Peyer's patch (tissue), 4 donors: ENCODE data around the gene THADA. TPM values are rescaled to one million over a fixed set of nuclear protein-coding genes. Genes with fewer than 3 reads are reported as not detected.
A peak's percentile ranks its signal among the peaks of the same experiment; 100 is the strongest.

Experiments
- DNase-seq, 3 donors: peaks; one replicate each; pipeline ENCODE4 v3.0.0-alpha.2; 2017 to 2019
- H3K27ac ChIP-seq, 4 donors: fragments of 200-600 bp; sonication (generic); one replicate each; pipeline ENCODE4 v1.5.1; 2016 to 2019
- H3K27me3 ChIP-seq, 2 donors: fragments of 200-600 bp; sonication (generic); one replicate each; pipeline ENCODE4 v1.5.1; 2019
- H3K36me3 ChIP-seq, 3 donors: fragments of 200-600 bp; sonication (generic); one replicate each; pipeline ENCODE4 v1.5.1; 2016 to 2019
- H3K4me1 ChIP-seq, 4 donors: fragments of 200-600 bp; sonication (generic); one replicate each; pipeline ENCODE4 v1.5.1; 2016 to 2019
- H3K4me3 ChIP-seq, 4 donors: fragments of 200-600 bp; sonication (generic); 1 replicate in 3 of 4; 2 replicates in 1 of 4; pipeline ENCODE4 v1.5.1; 2016 to 2019; ENCODE audit warnings: mild to moderate bottlenecking in 1 of 4
- H3K9me3 ChIP-seq, 4 donors: fragments of 200-600 bp; sonication (generic); one replicate each; pipeline ENCODE4 v1.5.1; 2016 to 2019; ENCODE audit warnings: mild to moderate bottlenecking in 1 of 4
- POLR2A ChIP-seq, 2 donors: fragments of 450-650 bp; IDR thresholded peaks; one replicate each; pipeline ENCODE4 v1.5.1; 2017; ENCODE audit warnings: antibody characterized with exemption in 2 of 2, mild to moderate bottlenecking in 2 of 2, moderate library complexity in 2 of 2
- total RNA-seq, 4 donors: library from RNA; depleted of rRNA; stranded (reverse); fragments of >200 nt; gene quantifications; one replicate each; pipeline ENCODE4 v1.1.0, GENCODE V29; 2016
- TF ChIP-seq, protein P1 (sequence below), 6 experiments: fragments of 450-650 bp in 4 of 6; fragments of 200-600 bp in 2 of 6; sonication (generic) in 1 of 6; IDR thresholded peaks; one replicate each; pipeline ENCODE4 v1.5.1; 2017 to 2019; ENCODE audit warnings: antibody characterized with exemption in 6 of 6, mild to moderate bottlenecking in 3 of 6, moderate library complexity in 1 of 6

The THADA gene
- total RNA-seq, 4 donors from 2014 or later = 19.3 to 76.7 (median 26.3) TPM

DNA sequence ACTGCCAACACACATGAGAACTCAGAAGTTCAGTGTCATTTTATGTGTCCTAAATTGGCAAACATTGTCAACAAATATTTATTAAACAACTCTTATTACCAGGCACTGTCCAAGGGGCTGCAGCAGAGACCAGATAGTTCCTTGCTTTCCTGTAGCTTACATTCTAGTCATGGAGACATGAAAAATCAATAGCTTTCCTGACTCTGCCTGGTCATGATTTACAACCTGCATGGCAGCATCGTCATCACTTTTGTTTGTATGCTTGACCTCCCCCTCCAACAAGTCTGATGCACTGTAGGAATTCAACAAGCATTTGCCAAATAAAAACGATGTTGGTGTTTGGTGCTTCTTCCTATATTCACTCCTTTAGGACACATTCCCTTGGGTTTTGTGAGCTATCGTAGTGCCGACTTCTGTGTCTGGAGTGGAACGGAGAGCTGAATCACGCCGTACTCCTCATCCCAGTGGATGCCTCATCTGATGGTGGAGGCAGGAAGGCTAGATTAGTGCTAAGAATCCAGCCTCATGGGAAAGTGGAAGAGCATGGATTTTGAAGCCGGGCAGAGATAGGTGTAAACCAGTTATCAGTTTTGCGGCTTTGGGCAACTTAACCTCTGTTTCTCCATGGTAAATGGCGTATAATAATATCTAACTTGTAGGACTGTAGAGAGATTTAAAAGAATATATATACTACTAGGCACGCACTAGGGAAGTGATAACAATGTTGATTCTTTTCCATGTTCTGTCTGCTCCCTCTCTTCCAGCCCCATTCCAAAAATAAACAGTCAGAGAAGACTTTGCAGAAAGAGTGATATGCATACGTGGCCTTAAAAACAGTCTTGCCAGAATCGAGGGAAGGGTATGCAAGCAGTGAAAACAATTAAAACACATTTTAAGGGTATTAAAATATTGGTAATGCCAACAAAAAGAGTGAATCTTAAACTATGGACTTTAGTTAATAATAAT is 249.0 kb downstream of the THADA start:
- H3K4me3 ChIP-seq = no peak overlapping the region
- H3K9me3 ChIP-seq = no peaks in the 10 kb centered on the region
- no peaks in the 10 kb centered on the region for H3K36me3 ChIP-seq
- no peak for DNase-seq
- peaks cover 0 to 41% (median 3%) of the 10 kb centered on the region in 4 donors for H3K4me1 ChIP-seq
- TF ChIP-seq, protein P1, sequence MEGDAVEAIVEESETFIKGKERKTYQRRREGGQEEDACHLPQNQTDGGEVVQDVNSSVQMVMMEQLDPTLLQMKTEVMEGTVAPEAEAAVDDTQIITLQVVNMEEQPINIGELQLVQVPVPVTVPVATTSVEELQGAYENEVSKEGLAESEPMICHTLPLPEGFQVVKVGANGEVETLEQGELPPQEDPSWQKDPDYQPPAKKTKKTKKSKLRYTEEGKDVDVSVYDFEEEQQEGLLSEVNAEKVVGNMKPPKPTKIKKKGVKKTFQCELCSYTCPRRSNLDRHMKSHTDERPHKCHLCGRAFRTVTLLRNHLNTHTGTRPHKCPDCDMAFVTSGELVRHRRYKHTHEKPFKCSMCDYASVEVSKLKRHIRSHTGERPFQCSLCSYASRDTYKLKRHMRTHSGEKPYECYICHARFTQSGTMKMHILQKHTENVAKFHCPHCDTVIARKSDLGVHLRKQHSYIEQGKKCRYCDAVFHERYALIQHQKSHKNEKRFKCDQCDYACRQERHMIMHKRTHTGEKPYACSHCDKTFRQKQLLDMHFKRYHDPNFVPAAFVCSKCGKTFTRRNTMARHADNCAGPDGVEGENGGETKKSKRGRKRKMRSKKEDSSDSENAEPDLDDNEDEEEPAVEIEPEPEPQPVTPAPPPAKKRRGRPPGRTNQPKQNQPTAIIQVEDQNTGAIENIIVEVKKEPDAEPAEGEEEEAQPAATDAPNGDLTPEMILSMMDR (IDR thresholded peaks at IDR 0.05) = no peak
- no peak for TF ChIP-seq POLR2A (IDR thresholded peaks at IDR 0.05)
- H3K27ac ChIP-seq = peak overlapping the region in 3 of 4 donors; percentile 16 to 76 (median 70)
- H3K27me3 ChIP-seq = no peaks in the 10 kb centered on the region

DNA sequence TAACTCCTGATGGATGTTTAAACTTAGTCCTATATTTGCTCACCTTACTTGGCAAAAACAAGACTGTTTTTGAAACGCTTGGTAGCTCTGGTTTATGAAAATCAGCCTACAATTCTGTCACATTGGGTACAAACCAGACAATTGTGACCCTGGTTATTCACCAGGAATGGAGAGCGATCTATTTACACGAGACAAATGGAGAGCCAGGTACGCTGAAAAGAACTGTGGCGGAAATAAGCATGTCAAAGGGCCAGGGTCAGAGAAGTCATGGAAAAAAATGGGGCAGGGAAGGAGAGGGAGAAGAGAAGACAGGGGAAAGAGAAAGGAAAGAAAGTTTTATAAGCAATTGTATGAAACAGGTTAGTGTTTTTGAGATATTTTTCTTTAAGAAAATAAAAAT is 250.0 kb downstream of the THADA start:
- no peak for DNase-seq
- Histone ChIP-seq H3K4me3 (no peak overlapping the region), H3K4me1 (peaks cover 0 to 48% (median 3%) of the 10 kb centered on the region in 4 donors), H3K27me3 (no peaks in the 10 kb centered on the region), H3K36me3 (no peaks in the 10 kb centered on the region), H3K27ac (peak overlapping the region in 3 of 4 donors; percentile 43 to 76 (median 43)), H3K9me3 (no peaks in the 10 kb centered on the region)
- TF ChIP-seq, protein P1 (IDR thresholded peaks at IDR 0.05) = no peak
- no peak for TF ChIP-seq POLR2A (IDR thresholded peaks at IDR 0.05)

DNA sequence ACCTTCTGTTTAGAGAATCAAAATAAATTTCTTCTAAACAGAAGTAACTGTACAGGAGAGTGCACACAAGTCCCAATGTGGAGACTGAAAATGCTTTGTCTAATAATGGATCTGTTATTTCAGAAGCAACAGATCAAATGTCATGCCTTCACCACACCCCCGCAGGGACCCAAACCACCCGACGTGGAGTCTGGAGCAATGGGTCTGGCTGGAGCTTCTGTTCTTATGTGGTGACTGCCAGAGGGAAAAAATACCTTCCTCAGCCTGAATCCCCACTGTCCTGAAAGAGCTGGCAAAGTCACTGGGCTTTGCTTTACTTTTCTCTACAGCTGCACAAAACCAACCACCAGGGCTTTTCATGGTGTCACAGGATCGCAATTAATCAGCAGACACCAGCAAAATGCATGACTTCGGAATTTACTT is 250.4 kb downstream of the THADA start:
- Histone ChIP-seq H3K4me1 (peaks cover 0 to 46% (median 3%) of the 10 kb centered on the region in 4 donors), H3K4me3 (no peak overlapping the region), H3K9me3 (no peaks in the 10 kb centered on the region), H3K36me3 (no peaks in the 10 kb centered on the region), H3K27me3 (no peaks in the 10 kb centered on the region), H3K27ac (peak overlapping the region; percentile 43 to 76 (median 47))
- no peak for TF ChIP-seq POLR2A (IDR thresholded peaks at IDR 0.05)
- TF ChIP-seq, protein P1 (IDR thresholded peaks at IDR 0.05) = no peak
- DNase-seq = no peak

DNA sequence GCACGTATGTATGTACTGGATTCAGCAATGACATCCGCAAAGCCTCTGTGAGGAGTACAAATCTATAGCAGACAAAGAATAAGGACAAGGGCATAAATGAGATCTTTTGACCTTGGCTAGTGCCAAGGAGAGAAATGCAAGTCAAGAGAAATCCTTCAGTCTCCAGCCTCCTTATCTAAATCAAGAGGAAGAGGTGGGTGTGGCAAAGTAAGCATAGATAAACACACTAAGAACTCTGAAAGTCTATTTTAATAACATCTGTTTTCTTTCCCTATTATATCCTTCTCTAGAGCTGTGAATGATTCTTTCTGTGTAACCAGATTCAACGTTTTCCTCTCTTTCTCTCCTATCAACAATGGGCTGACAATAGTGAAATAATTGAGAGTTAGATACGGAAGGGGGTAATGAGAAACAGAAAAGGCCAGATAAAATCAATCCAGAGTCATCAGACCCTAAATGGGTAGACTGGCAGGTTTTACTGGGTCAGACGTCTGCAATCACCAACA is 250.9 kb downstream of the THADA start:
- H3K4me1 ChIP-seq = peaks cover 0 to 41% (median 3%) of the 10 kb centered on the region in 4 donors
- no peaks in the 10 kb centered on the region for H3K27me3 ChIP-seq

DNA sequence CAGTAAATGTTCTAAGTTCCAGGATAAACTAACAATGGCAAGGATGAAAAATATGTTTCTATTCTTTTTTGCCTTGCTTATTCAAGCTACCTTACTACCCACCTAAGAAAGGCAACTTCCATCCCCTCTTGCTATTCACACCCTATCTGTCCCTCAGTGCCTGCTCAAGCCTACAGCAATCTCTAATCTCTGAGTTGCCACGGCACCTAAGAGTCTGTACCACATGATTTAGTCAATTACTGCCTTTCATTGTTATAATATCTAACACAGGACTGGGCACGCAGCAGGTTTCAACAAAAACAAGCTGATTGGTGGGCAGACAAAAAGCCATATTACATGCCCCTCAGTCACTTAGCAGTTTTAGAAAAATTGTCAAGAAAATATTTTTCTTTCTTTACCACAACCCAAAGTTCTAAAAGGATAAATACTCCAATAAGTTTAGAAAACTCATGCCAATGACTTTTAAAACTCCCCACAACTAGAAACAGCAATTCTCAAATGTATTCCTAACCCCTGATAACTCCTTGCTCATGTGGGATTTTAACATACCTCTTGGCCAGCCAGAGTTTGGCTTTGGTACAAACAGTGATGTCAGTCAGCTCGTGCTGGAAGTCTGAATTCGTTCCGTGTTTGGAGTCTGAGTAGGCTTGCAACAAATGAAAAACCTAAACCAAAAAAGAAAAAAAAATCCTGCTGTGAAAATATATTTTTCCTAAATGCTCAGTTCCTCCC is 252.1 kb downstream of the THADA start:
- Histone ChIP-seq H3K36me3 (no peaks in the 10 kb centered on the region), H3K27me3 (no peaks in the 10 kb centered on the region), H3K4me1 (peaks cover 0 to 36% (median 3%) of the 10 kb centered on the region in 4 donors), H3K4me3 (no peak overlapping the region), H3K27ac (peak overlapping the region; percentile 33 to 76 (median 50)), H3K9me3 (no peaks in the 10 kb centered on the region)
- TF ChIP-seq, protein P1 (IDR thresholded peaks at IDR 0.05) = no peak
- TF ChIP-seq POLR2A (IDR thresholded peaks at IDR 0.05) = no peak
- DNase-seq = peak in 2 of 3 donors; percentile 37 to 76

More for the DNA sequence above, 250.9 kb downstream of the THADA start:
- H3K4me3 ChIP-seq = no peak overlapping the region
- TF ChIP-seq, protein P1 (IDR thresholded peaks at IDR 0.05) = no peak
- TF ChIP-seq POLR2A (IDR thresholded peaks at IDR 0.05) = no peak
- no peaks in the 10 kb centered on the region for H3K9me3 ChIP-seq
- no peak for DNase-seq
- H3K36me3 ChIP-seq = no peaks in the 10 kb centered on the region
- H3K27ac ChIP-seq = peak overlapping the region; percentile 43 to 76 (median 47)
